GM12874 (cell line): ENCODE data around the gene DDX25.

ENCODE experiments used
- TF ChIP-seq, protein P1 (sequence below): IDR thresholded peaks from 2 replicates; pipeline ENCODE4 v1.5.1; 2011; ENCODE audit warnings: low read depth, mild to moderate bottlenecking, control low read depth, low read length, moderate library complexity; ENCODE audit not compliant: insufficient read depth

The DDX25 gene

DNA sequence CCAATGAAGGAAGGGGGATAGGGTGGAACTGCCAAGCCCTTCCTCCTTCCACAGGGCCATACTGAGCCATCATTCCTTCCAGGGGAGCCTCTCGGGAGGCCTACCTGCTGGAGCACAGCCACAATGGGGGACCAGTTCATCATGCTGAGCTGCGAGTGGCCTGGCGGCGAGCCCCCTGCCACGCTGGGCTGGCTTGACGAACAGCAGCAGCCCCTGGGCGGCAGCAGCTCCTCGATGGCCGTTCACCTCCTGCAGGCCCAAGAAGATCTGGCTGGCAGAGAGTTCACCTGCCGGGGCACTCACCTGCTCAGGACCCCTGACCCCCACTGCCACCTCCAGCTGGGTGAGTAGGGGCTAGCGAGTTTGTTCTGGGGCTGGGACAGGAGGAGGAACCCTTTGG, 47.4 kb downstream of the DDX25 start:
- TF ChIP-seq, protein P1, sequence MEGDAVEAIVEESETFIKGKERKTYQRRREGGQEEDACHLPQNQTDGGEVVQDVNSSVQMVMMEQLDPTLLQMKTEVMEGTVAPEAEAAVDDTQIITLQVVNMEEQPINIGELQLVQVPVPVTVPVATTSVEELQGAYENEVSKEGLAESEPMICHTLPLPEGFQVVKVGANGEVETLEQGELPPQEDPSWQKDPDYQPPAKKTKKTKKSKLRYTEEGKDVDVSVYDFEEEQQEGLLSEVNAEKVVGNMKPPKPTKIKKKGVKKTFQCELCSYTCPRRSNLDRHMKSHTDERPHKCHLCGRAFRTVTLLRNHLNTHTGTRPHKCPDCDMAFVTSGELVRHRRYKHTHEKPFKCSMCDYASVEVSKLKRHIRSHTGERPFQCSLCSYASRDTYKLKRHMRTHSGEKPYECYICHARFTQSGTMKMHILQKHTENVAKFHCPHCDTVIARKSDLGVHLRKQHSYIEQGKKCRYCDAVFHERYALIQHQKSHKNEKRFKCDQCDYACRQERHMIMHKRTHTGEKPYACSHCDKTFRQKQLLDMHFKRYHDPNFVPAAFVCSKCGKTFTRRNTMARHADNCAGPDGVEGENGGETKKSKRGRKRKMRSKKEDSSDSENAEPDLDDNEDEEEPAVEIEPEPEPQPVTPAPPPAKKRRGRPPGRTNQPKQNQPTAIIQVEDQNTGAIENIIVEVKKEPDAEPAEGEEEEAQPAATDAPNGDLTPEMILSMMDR: no peak

DNA sequence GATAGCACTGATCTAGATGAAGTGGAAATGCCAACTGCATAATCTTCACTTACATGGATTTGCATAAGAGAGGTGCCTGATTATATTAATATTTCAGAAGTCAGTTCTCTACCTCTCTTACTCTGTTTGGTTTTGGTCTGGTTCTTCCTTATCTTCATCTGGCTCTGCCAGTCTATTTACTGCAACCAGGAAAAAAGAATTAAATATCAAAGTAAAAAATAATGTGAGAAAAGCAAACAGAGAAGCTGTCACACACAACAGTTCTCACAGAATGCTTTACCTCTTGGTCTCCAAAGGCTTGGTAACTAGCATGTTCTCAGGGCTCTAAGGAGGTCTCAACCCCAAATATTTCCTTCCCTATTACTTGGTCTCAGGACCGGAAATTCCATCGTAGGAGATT, 48.3 kb downstream of the DDX25 start:
- TF ChIP-seq, protein P1: no peak

DNA sequence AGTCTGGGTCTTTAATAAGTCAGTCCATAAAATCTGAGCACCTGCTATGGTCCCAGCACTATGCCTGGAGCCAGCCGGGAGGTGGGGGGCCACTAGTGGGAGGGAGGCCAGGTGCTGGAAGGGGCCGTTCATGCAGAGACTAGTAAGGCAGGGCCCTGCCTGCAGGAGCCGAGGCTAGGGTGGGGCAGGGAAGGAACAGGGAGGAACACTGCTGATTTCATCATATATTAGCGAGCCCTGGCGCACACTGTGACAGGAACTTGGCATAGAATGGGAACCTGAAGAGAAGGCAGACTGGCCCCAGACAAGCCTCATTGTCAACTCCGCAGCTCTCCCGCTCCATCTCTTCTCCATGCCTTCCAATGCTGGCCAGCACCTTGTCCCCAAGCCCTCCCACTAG, 48.7 kb downstream of the DDX25 start:
- TF ChIP-seq, protein P1: no peak

DNA sequence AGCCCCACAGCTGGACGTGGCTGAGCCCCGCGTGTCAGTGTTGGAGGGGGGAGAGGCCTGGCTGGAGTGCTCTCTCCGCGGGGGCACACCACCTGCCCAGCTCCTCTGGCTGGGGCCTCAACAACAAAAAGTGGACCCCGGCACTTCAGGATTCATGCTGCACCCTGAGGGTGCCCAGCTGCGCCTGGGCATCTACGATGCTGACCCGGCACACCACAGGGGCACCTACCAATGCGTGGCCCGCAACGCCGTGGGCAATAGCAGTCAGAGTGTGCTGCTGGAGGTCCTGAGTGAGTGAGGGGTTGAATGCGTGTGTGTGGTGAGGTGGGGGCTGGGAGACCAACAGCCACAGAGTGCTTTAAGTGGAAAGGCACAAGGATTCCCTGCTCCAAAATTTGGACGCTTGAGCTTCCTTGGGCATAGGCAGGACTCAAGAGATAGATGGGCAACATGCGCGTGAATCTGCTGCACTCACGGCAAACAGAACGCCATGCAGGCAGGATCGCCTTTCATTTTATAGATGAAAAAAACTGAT, 49.2 kb downstream of the DDX25 start:
- TF ChIP-seq, protein P1: no peak

DNA sequence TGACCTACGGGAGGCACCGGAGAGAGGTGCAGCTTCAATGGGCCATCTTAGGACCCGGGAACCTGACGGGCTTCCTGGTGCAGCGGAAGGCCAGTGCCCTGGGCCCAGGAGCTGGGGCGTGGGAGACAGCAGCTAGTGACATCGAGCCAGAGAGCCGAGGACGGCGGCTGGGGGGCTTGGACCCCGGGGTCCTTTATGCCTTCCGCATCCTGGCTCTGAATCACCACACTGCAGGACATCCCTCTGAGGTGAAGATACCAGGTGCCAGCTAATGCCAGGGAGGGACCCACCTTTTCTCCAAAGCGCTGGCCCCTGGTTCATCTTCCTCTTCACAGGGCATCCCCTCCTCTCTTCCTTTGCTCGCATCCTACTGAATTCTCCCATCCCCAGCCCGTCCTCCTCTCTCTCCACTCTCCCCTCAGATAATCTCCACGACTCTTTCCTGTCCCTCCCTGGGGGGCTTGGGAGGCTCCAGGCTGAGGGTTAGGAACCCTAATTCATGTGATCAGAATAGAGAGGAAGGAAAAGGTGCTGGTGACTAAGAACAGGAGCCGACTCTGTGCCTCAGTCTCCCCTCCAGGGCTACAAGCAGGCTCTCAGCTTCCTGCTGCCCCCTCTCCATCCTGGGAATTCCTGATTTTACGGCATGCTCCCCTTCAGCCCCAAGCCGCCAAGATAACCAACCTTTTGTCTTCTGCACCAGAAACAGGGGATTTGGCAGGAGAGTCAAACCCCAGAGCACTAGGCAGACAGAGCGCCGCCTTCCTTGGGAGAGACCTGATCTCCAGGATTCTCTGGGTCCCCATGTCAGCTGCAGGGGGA, 50.0 kb downstream of the DDX25 start:
- TF ChIP-seq, protein P1: no peak

DNA sequence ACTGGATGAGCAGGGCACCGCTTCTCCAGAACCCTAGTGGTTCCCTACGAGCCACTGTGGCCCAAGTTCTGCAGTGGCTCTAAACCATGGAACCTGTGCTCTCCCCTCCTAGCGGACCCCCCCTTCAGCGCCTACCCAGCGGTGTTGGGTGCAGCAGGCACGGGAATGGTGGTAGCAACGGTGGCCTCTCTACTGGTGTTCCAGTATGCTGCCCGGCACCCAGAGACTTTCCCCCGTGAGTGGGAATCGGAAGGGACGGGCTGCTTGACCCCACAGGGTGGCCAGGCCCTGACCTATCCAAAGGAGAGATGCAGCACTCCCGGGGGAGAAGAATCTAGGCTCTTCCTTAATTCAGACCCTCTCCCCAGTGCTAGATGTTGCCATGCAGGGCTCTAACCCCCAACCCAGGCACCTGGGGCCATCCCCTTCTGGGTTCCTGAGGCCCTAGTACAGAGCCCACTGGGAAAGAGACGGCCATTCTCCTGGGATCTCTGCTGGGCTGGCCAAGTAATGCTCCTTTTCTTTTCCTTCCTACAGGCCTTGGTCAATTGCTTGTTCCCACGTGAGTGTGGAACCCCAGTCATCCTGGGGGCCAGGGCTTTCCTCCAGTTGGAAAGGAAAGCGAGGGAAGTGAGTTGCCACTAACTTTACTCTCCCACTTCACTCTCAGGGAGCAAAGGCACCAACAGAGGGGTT, 50.8 kb downstream of the DDX25 start:
- TF ChIP-seq, protein P1: no peak

DNA sequence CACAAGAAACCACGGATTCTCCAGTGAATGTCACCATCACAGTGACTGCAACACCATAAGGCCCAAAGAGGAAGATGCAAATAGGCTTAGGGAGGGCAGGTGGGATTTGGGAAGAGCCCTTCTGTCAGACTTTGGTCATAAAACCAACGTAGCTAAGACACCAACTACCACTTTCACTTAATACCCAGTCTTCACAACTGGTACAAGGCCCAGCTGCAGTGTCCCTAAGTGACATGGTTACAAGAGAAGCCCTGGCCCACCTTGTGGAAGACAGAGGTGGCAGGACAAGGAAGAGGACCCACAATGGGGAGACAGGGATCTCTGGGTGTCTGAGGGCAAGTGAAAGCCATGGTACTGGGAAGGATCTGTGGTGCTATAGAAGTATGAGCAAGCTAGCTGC, 51.5 kb downstream of the DDX25 start:
- TF ChIP-seq, protein P1: no peak
